Gastroesophageal sphincter (tissue), 4 donors: ENCODE results near the gene ATP11B. TPM values are rescaled to one million over a fixed set of nuclear protein-coding genes. Genes with fewer than 3 reads are reported as not detected.
A peak's percentile ranks its signal among the peaks of the same experiment; 100 is the strongest.

Experiments
- ATAC-seq: fragments of 150-250 bp; one replicate; pipeline ENCODE4 v1.9.1; 2016; ENCODE audit warnings: mild to moderate bottlenecking, moderate library complexity
- H3K27ac ChIP-seq, 4 donors: fragments of 200-600 bp; sonication (generic) in 3 of 4; 1 replicate in 3 of 4; 2 replicates in 1 of 4; pipeline ENCODE4 v1.5.1; 2016 to 2019
- H3K27me3 ChIP-seq: fragments of 200-600 bp; sonication (generic); one replicate; pipeline ENCODE4 v1.5.1; 2019
- H3K36me3 ChIP-seq, 2 donors: fragments of 200-600 bp; sonication (generic); one replicate each; pipeline ENCODE4 v1.5.1; 2019; ENCODE audit warnings: control low read depth in 1 of 2
- H3K4me1 ChIP-seq, 3 donors: fragments of 200-600 bp; sonication (generic); 1 replicate in 2 of 3; 2 replicates in 1 of 3; pipeline ENCODE4 v1.5.1; 2016 to 2019; ENCODE audit warnings: control low read depth in 2 of 3
- H3K4me3 ChIP-seq, 2 donors: fragments of 200-600 bp; sonication (generic); one replicate each; pipeline ENCODE4 v1.5.1; 2019; ENCODE audit warnings: mild to moderate bottlenecking in 1 of 2, moderate library complexity in 1 of 2
- H3K9me3 ChIP-seq, 3 donors: fragments of 200-600 bp; sonication (generic); one replicate each; pipeline ENCODE4 v1.5.1; 2017 to 2019; ENCODE audit warnings: control low read depth in 2 of 3
- CTCF ChIP-seq, 4 experiments: fragments of 200-600 bp in 2 of 4; fragments of 450-650 bp in 2 of 4; sonication (generic) in 1 of 4; IDR thresholded peaks; one replicate each; pipeline ENCODE4 v1.5.1; 2017 to 2019; ENCODE audit warnings: antibody characterized with exemption in 4 of 4, mild to moderate bottlenecking in 2 of 4, moderate library complexity in 2 of 4
- EP300 ChIP-seq: sonication (generic); formaldehyde crosslinking; IDR thresholded peaks from one replicate; pipeline ENCODE4 v1.6.1; 2017; ENCODE audit warnings: antibody characterized with exemption, mild to moderate bottlenecking
- POLR2A ChIP-seq, 2 donors: fragments of 450-650 bp; IDR thresholded peaks; one replicate each; pipeline ENCODE4 v1.6.1; 2017; ENCODE audit warnings: antibody characterized with exemption in 2 of 2, mild to moderate bottlenecking in 2 of 2, moderate library complexity in 1 of 2
- POLR2AphosphoS5 ChIP-seq: sonication (generic); formaldehyde crosslinking; IDR thresholded peaks from one replicate; pipeline ENCODE4 v1.6.1; 2017; ENCODE audit warnings: antibody characterized with exemption
- WGBS, 2 donors: methylation state at CpG; one replicate each; pipeline ENCODE4 v1.1.5; 2018; ENCODE audit warnings: low coverage in 1 of 2; 5-methylcytosine and 5-hydroxymethylcytosine counted together
- total RNA-seq, 4 donors: library from RNA; depleted of rRNA; stranded (reverse); fragments of >200 nt; gene quantifications; one replicate each; pipeline ENCODE4 v1.1.0, GENCODE V29; 2016

Gene ATP11B
- total RNA-seq, 4 donors from 2014 or later = 53.8 to 70.7 (median 58.6) TPM

- TF ChIP-seq EP300 (no peak), CTCF (IDR thresholded peaks at IDR 0.05) (no peak), POLR2A (IDR thresholded peaks at IDR 0.05) (no peak), POLR2AphosphoS5 (no peak)
- H3K9me3 ChIP-seq = no peaks in the 10 kb centered on the region
Observed at GRCh38 chr3:182824957-182825356, 31.7 kb downstream of the ATP11B start.

DNA sequence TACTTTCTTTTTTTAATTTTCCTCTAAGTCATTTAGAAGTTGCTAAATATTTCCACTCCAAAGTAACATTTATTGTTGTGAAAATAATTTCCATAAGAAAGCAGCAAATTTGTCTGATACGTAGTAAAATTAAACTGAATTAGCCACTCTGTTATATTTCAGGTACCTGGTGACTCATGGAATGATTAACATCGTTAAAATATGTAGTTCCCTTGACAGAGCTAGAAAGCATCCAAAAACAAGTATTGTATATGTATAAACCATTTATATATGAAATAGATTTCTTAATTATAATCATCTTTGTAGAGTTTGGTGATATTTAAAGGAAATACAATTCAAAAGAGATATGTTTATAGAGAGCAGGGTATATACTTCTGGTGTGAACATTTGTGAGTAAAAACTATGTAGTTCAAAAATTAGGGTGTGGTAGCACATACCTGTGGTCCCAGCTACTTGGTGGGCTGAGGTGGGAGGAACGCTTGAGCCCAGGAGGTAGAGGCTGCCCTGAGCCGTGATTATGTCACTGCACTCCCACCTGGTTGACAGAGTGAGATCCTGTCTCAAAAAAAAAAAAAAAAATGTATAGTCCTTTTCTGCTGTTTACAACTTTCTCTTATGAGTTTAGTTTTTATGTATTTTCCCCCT, 36.6 kb downstream of the ATP11B start:
- Histone ChIP-seq H3K27me3 (no peaks in the 10 kb centered on the region), H3K4me3 (no peak overlapping the region), H3K36me3 (peaks cover 0 to 21% of the 10 kb centered on the region in 2 donors), H3K4me1 (no peaks in the 10 kb centered on the region), H3K27ac (no peak overlapping the region), H3K9me3 (no peaks in the 10 kb centered on the region)
- WGBS, 2 donors = 74 to 87% methylated on average over 4 of the region's 4 CpGs
- TF ChIP-seq CTCF (IDR thresholded peaks at IDR 0.05) (no peak), POLR2AphosphoS5 (no peak), POLR2A (IDR thresholded peaks at IDR 0.05) (no peak), EP300 (no peak)
- ATAC-seq = no peak

More at GRCh38 chr3:182824957-182825356, 31.7 kb downstream of the ATP11B start:
- Histone ChIP-seq H3K36me3 (peaks cover 0 to 24% of the 10 kb centered on the region in 2 donors), H3K27ac (no peak overlapping the region), H3K4me1 (peaks cover 0 to 6% (median 0%) of the 10 kb centered on the region in 3 donors), H3K4me3 (no peak overlapping the region), H3K27me3 (no peaks in the 10 kb centered on the region)
- ATAC-seq = no peak

GRCh38 chr3:182837855-182838454, 44.7 kb downstream of the ATP11B start:
- no peaks in the 10 kb centered on the region for H3K27me3 ChIP-seq
- 21% methylated on average over 3 of the region's 3 CpGs for WGBS, 2 donors
- no peak overlapping the region for H3K27ac ChIP-seq
- no peak for ATAC-seq
- peaks cover 0 to under 1% (median 0%) of the 10 kb centered on the region in 3 donors for H3K4me1 ChIP-seq
- H3K4me3 ChIP-seq = no peak overlapping the region
- TF ChIP-seq EP300 = no peak
- TF ChIP-seq CTCF (IDR thresholded peaks at IDR 0.05) = peak; percentile 24 to 48 (median 35)
- no peaks in the 10 kb centered on the region for H3K9me3 ChIP-seq
- peaks cover 0 to 60% of the 10 kb centered on the region in 2 donors for H3K36me3 ChIP-seq

GRCh38 chr3:182843478-182843877, 50.2 kb downstream of the ATP11B start:
- Histone ChIP-seq H3K4me3 (no peak overlapping the region), H3K27ac (no peak overlapping the region), H3K36me3 (peaks cover 2 to 79% of the 10 kb centered on the region in 2 donors), H3K4me1 (peaks cover 0 to 11% (median 0%) of the 10 kb centered on the region in 3 donors), H3K27me3 (no peaks in the 10 kb centered on the region), H3K9me3 (no peaks in the 10 kb centered on the region)
- WGBS, 2 donors = 57 to 68% methylated on average over 4 of the region's 4 CpGs
- TF ChIP-seq POLR2A (IDR thresholded peaks at IDR 0.05) (no peak), EP300 (no peak), CTCF (IDR thresholded peaks at IDR 0.05) (no peak), POLR2AphosphoS5 (no peak)
- ATAC-seq = no peak

DNA sequence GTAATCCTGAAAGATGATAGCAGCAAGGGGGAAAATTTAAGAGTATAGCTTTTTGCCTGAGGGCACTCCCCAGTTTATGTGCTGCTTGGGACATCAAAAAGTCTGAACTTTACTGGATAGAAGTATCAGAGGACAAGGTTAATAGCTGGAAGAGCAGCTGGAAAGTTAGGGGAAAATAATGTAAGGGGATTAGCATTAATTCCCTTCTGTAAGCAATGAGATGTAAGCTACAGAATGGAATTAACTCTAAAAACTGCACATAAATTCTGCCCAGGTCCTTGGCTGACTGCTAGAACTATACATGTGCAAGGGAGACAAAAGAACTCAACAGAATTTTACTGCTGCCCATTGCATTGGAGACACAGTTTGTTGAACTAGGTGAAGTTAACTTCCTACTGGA, 55.6 kb downstream of the ATP11B start:
- H3K9me3 ChIP-seq = no peaks in the 10 kb centered on the region
- no peak for TF ChIP-seq EP300
- no peak for TF ChIP-seq POLR2A (IDR thresholded peaks at IDR 0.05)
- TF ChIP-seq CTCF (IDR thresholded peaks at IDR 0.05) = no peak
- TF ChIP-seq POLR2AphosphoS5 = no peak
- peaks cover 2 to 89% of the 10 kb centered on the region in 2 donors for H3K36me3 ChIP-seq
- no peak for ATAC-seq
- peaks cover 0 to 2% (median 0%) of the 10 kb centered on the region in 3 donors for H3K4me1 ChIP-seq
- H3K27me3 ChIP-seq = no peaks in the 10 kb centered on the region
- no peak overlapping the region for H3K4me3 ChIP-seq
- no peak overlapping the region for H3K27ac ChIP-seq
